ENCODE results near the gene FN3K.

FN3K gene

GRCh38 chr17:82795615-82796014 is 60.2 kb downstream of the FN3K start:
- no peak for DNase-seq (ENCODE audit: low spot score)

GRCh38 chr17:82797061-82797460 is 61.6 kb downstream of the FN3K start:
- no peak for DNase-seq (ENCODE audit: low spot score)

- DNase-seq (ENCODE audit: low spot score) = no peak
Measured at GRCh38 chr17:82798752-82799151, 63.3 kb downstream of the FN3K start.

GRCh38 chr17:82799591-82799990 is 64.2 kb downstream of the FN3K start:
- no peak for DNase-seq (ENCODE audit: low spot score)
